HEK293 (cell line): ENCODE measurements around the gene HS6ST3.

Experiments
- CTCF ChIA-PET: fragments of 350-600 bp; formaldehyde crosslinking; extraction: SDS; loops from one replicate; lab custom pipeline; 2021; ENCODE audit warnings: antibody characterized with exemption; lab: Yijun Ruan, JAX
- POLR2A ChIA-PET: fragments of 300-600 bp; formaldehyde crosslinking; extraction: SDS; loops from one replicate; lab custom pipeline; 2020; ENCODE audit warnings: antibody characterized with exemption, inconsistent platforms; lab: Yijun Ruan, JAX
- H3K27ac ChIP-seq: fragments of 200-500 bp; sonication (Bioruptor generic); 2 replicates; pipeline ENCODE4 v1.5.1; 2014; ENCODE audit warnings: low read depth, low read length, control low read depth, inconsistent platforms; ENCODE audit errors: extremely low read depth
- H3K36me3 ChIP-seq, 2 experiments: fragments of 200-500 bp in 1 of 2; sonication (Bioruptor generic) in 1 of 2; 1 replicate in 1 of 2; 2 replicates in 1 of 2; pipeline ENCODE4 v1.5.1; 2014 to 2017; ENCODE audit warnings: inconsistent platforms in 2 of 2, low read length in 2 of 2; ENCODE audit not compliant: control insufficient read depth in 2 of 2, insufficient read depth in 1 of 2
- H3K4me1 ChIP-seq: fragments of 200-500 bp; sonication (Bioruptor generic); 2 replicates; pipeline ENCODE4 v1.5.1; 2014; ENCODE audit warnings: mild to moderate bottlenecking, low read length, inconsistent platforms; ENCODE audit not compliant: control insufficient read depth, insufficient read depth
- H3K4me3 ChIP-seq: 2 replicates; pipeline ENCODE4 v1.5.1; 2011; ENCODE audit warnings: low read depth, mild to moderate bottlenecking, control low read depth, low read length, moderate library complexity
- H3K9me3 ChIP-seq: fragments of 200-500 bp; sonication (Bioruptor generic); 2 replicates; pipeline ENCODE4 v1.5.1; 2014; ENCODE audit warnings: low read depth, low read length, inconsistent platforms; ENCODE audit not compliant: control insufficient read depth, insufficient read depth
- KLF8 ChIP-seq: fragments of 450-650 bp; formaldehyde crosslinking; IDR thresholded peaks from 2 replicates; pipeline ENCODE4 v1.5.1; 2016; ENCODE audit warnings: missing biosample characterization, missing genetic modification characterization
- MYNN ChIP-seq: fragments of 450-650 bp; formaldehyde crosslinking; IDR thresholded peaks from 2 replicates; pipeline ENCODE4 v1.5.1; 2016; ENCODE audit warnings: missing biosample characterization, missing genetic modification characterization, borderline replicate concordance
- MZF1 ChIP-seq: fragments of 450-650 bp; formaldehyde crosslinking; IDR thresholded peaks from 2 replicates; pipeline ENCODE4 v1.5.1; 2017; ENCODE audit warnings: missing biosample characterization, missing genetic modification characterization, borderline replicate concordance
- SP3 ChIP-seq: fragments of 450-650 bp; formaldehyde crosslinking; IDR thresholded peaks from 2 replicates; pipeline ENCODE4 v1.5.1; 2016; ENCODE audit warnings: missing biosample characterization, missing genetic modification characterization
- ZBTB17 ChIP-seq: fragments of 450-650 bp; formaldehyde crosslinking; IDR thresholded peaks from 2 replicates; pipeline ENCODE4 v1.5.1; 2016; ENCODE audit warnings: missing biosample characterization, missing genetic modification characterization
- ZBTB20 ChIP-seq: fragments of 450-650 bp; formaldehyde crosslinking; IDR thresholded peaks from 2 replicates; pipeline ENCODE4 v1.5.1; 2016; ENCODE audit warnings: missing biosample characterization, missing genetic modification characterization
- ZBTB21 ChIP-seq: fragments of 450-650 bp; formaldehyde crosslinking; IDR thresholded peaks from 2 replicates; pipeline ENCODE4 v1.5.1; 2017; ENCODE audit warnings: missing biosample characterization, missing genetic modification characterization
- ZNF133 ChIP-seq: fragments of 450-650 bp; formaldehyde crosslinking; IDR thresholded peaks from 2 replicates; pipeline ENCODE4 v1.5.1; 2016; ENCODE audit warnings: missing biosample characterization, missing genetic modification characterization
- ZNF157 ChIP-seq: fragments of 450-650 bp; formaldehyde crosslinking; IDR thresholded peaks from 2 replicates; pipeline ENCODE4 v1.5.1; 2016; ENCODE audit warnings: missing biosample characterization, missing genetic modification characterization
- ZNF16 ChIP-seq: fragments of 450-650 bp; formaldehyde crosslinking; IDR thresholded peaks from 2 replicates; pipeline ENCODE4 v1.5.1; 2016; ENCODE audit warnings: low read depth, missing biosample characterization, missing genetic modification characterization
- ZNF335 ChIP-seq: fragments of 450-650 bp; formaldehyde crosslinking; conservative IDR thresholded peaks from 2 replicates; pipeline ENCODE4 v1.5.1; 2016; ENCODE audit warnings: missing biosample characterization, missing genetic modification characterization
- ZNF366 ChIP-seq: fragments of 450-650 bp; formaldehyde crosslinking; conservative IDR thresholded peaks from 2 replicates; pipeline ENCODE4 v1.5.1; 2016; ENCODE audit warnings: missing biosample characterization, missing genetic modification characterization
- ZNF558 ChIP-seq: fragments of 450-650 bp; formaldehyde crosslinking; IDR thresholded peaks from 2 replicates; pipeline ENCODE4 v1.5.1; 2016; ENCODE audit warnings: missing biosample characterization, missing genetic modification characterization
- ZNF600 ChIP-seq: fragments of 450-650 bp; formaldehyde crosslinking; IDR thresholded peaks from 2 replicates; pipeline ENCODE4 v1.5.1; 2016; ENCODE audit warnings: missing biosample characterization, missing genetic modification characterization
- ZNF610 ChIP-seq: fragments of 450-650 bp; formaldehyde crosslinking; IDR thresholded peaks from 2 replicates; pipeline ENCODE4 v1.5.1; 2016; ENCODE audit warnings: missing biosample characterization, missing genetic modification characterization, borderline replicate concordance
- ZNF626 ChIP-seq: fragments of 450-650 bp; sonication (Bioruptor Pico); formaldehyde crosslinking; IDR thresholded peaks from 2 replicates; pipeline ENCODE4 v1.5.1; 2018; ENCODE audit warnings: missing biosample characterization, missing genetic modification characterization, inconsistent platforms
- ZNF660 ChIP-seq: fragments of 450-650 bp; IDR thresholded peaks from 2 replicates; pipeline ENCODE4 v1.5.1; 2018; ENCODE audit warnings: missing biosample characterization, mild to moderate bottlenecking, missing genetic modification characterization
- ZNF670 ChIP-seq: fragments of 450-650 bp; formaldehyde crosslinking; IDR thresholded peaks from 2 replicates; pipeline ENCODE4 v1.5.1; 2016; ENCODE audit warnings: missing biosample characterization, missing genetic modification characterization, low read depth
- ZNF843 ChIP-seq: fragments of 450-650 bp; formaldehyde crosslinking; IDR thresholded peaks from 2 replicates; pipeline ENCODE4 v1.5.1; 2016; ENCODE audit warnings: missing biosample characterization, missing genetic modification characterization
- TF ChIP-seq, protein P1 (sequence below): fragments of 450-650 bp; formaldehyde crosslinking; IDR thresholded peaks from 2 replicates; pipeline ENCODE4 v1.5.1; 2016; ENCODE audit warnings: missing biosample characterization, missing genetic modification characterization
- TF ChIP-seq, protein P2 (sequence below): fragments of 450-650 bp; formaldehyde crosslinking; IDR thresholded peaks from 2 replicates; pipeline ENCODE4 v1.5.1; 2017; ENCODE audit warnings: missing biosample characterization, missing genetic modification characterization
- TF ChIP-seq, protein P3 (sequence below): fragments of 450-650 bp; formaldehyde crosslinking; IDR thresholded peaks from 2 replicates; pipeline ENCODE4 v1.5.1; 2016; ENCODE audit warnings: missing biosample characterization, missing genetic modification characterization
- TF ChIP-seq, protein P4 (sequence below): fragments of 450-650 bp; IDR thresholded peaks from 2 replicates; pipeline ENCODE4 v1.5.1; 2018; ENCODE audit warnings: missing biosample characterization, missing genetic modification characterization
- TF ChIP-seq, protein P5 (sequence below): sonication (generic); formaldehyde crosslinking; IDR thresholded peaks from 2 replicates; pipeline ENCODE4 v1.8.1; 2022; ENCODE audit warnings: mild to moderate bottlenecking, moderate library complexity, missing genetic modification reagents
- TF ChIP-seq, protein P6 (sequence below): fragments of 450-650 bp; formaldehyde crosslinking; IDR thresholded peaks from 2 replicates; pipeline ENCODE4 v1.5.1; 2017; ENCODE audit warnings: missing biosample characterization, missing genetic modification characterization

The HS6ST3 gene

DNA sequence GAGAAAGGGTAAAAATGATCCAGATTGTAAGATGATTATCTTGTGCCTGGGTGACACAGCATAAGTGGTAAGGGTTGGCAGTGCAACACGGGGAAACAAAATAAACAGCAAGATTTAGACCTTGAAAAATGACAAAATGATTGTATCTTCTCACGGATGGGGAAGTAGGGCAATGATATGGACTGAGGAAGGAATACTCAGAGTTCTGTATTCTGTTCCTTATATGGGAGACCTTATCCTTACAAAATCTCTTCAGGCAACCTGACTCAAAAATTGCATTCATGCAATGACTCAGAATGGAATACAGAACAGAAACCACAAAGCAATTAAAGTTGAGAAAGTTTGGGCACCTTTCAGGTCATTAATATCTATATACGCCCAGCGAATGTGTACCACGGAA is 149.0 kb downstream of the HS6ST3 start:
- Histone ChIP-seq H3K9me3 (no peaks in the 10 kb centered on the region), H3K4me1 (no peaks in the 10 kb centered on the region; the same call in 1 of the 2 replicates), H3K36me3 (no peaks in the 10 kb centered on the region), H3K27ac (no peak overlapping the region), H3K4me3 (no peak overlapping the region)
- ChIA-PET POLR2A (no interaction called here), CTCF (no interaction called here)
- TF ChIP-seq KLF8 (tag by site-specific recombination), result 0 out of 2 replicates have a peak, but pooled peaks have one; percentile 37
- TF ChIP-seq, protein P1, sequence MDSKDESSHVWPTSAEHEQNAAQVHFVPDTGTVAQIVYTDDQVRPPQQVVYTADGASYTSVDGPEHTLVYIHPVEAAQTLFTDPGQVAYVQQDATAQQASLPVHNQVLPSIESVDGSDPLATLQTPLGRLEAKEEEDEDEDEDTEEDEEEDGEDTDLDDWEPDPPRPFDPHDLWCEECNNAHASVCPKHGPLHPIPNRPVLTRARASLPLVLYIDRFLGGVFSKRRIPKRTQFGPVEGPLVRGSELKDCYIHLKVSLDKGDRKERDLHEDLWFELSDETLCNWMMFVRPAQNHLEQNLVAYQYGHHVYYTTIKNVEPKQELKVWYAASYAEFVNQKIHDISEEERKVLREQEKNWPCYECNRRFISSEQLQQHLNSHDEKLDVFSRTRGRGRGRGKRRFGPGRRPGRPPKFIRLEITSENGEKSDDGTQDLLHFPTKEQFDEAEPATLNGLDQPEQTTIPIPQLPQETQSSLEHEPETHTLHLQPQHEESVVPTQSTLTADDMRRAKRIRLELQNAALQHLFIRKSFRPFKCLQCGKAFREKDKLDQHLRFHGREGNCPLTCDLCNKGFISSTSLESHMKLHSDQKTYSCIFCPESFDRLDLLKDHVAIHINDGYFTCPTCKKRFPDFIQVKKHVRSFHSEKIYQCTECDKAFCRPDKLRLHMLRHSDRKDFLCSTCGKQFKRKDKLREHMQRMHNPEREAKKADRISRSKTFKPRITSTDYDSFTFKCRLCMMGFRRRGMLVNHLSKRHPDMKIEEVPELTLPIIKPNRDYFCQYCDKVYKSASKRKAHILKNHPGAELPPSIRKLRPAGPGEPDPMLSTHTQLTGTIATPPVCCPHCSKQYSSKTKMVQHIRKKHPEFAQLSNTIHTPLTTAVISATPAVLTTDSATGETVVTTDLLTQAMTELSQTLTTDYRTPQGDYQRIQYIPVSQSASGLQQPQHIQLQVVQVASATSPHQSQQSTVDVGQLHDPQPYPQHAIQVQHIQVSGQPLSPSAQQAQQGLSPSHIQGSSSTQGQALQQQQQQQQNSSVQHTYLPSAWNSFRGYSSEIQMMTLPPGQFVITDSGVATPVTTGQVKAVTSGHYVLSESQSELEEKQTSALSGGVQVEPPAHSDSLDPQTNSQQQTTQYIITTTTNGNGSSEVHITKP, result peak; percentile 25; the same call in 1 of the 2 replicates
- no peak for TF ChIP-seq ZNF610 (tag by site-specific recombination)
- TF ChIP-seq ZNF16 (tag by site-specific recombination), result no peak
- no peak for TF ChIP-seq ZNF660 (tag by site-specific recombination)
- TF ChIP-seq SP3 (tag by site-specific recombination), result 0 out of 2 replicates have a peak, but pooled peaks have one; percentile 23
- TF ChIP-seq ZBTB17 (tag by site-specific recombination), result peak; percentile 32; the same call in 1 of the 2 replicates
- no peak for TF ChIP-seq ZNF157
- TF ChIP-seq ZNF600, result peak; percentile 72
- no peak for TF ChIP-seq ZNF626
- TF ChIP-seq, protein P2, sequence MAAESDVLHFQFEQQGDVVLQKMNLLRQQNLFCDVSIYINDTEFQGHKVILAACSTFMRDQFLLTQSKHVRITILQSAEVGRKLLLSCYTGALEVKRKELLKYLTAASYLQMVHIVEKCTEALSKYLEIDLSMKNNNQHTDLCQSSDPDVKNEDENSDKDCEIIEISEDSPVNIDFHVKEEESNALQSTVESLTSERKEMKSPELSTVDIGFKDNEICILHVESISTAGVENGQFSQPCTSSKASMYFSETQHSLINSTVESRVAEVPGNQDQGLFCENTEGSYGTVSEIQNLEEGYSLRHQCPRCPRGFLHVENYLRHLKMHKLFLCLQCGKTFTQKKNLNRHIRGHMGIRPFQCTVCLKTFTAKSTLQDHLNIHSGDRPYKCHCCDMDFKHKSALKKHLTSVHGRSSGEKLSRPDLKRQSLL (tag by site-specific recombination), result no peak
- TF ChIP-seq, protein P3, sequence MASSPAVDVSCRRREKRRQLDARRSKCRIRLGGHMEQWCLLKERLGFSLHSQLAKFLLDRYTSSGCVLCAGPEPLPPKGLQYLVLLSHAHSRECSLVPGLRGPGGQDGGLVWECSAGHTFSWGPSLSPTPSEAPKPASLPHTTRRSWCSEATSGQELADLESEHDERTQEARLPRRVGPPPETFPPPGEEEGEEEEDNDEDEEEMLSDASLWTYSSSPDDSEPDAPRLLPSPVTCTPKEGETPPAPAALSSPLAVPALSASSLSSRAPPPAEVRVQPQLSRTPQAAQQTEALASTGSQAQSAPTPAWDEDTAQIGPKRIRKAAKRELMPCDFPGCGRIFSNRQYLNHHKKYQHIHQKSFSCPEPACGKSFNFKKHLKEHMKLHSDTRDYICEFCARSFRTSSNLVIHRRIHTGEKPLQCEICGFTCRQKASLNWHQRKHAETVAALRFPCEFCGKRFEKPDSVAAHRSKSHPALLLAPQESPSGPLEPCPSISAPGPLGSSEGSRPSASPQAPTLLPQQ (tag by site-specific recombination), result no peak
- TF ChIP-seq, protein P4, sequence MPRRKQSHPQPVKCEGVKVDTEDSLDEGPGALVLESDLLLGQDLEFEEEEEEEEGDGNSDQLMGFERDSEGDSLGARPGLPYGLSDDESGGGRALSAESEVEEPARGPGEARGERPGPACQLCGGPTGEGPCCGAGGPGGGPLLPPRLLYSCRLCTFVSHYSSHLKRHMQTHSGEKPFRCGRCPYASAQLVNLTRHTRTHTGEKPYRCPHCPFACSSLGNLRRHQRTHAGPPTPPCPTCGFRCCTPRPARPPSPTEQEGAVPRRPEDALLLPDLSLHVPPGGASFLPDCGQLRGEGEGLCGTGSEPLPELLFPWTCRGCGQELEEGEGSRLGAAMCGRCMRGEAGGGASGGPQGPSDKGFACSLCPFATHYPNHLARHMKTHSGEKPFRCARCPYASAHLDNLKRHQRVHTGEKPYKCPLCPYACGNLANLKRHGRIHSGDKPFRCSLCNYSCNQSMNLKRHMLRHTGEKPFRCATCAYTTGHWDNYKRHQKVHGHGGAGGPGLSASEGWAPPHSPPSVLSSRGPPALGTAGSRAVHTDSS, result no peak
- peak; percentile 41; the same call in 1 of the 2 replicates for TF ChIP-seq ZBTB20 (tag by site-specific recombination)
- peak; percentile 57 for TF ChIP-seq ZBTB21 (tag by site-specific recombination)
- TF ChIP-seq ZNF558, result 0 out of 2 replicates have a peak, but pooled peaks have one; percentile 19
- peak; percentile 82 for TF ChIP-seq ZNF843 (tag by site-specific recombination)
- 0 out of 2 replicates have a peak, but pooled peaks have one; percentile 21 for TF ChIP-seq ZNF335 (tag by site-specific recombination)
- TF ChIP-seq ZNF366, result 0 out of 2 replicates have a peak, but pooled peaks have one; percentile 17
- TF ChIP-seq, protein P5, sequence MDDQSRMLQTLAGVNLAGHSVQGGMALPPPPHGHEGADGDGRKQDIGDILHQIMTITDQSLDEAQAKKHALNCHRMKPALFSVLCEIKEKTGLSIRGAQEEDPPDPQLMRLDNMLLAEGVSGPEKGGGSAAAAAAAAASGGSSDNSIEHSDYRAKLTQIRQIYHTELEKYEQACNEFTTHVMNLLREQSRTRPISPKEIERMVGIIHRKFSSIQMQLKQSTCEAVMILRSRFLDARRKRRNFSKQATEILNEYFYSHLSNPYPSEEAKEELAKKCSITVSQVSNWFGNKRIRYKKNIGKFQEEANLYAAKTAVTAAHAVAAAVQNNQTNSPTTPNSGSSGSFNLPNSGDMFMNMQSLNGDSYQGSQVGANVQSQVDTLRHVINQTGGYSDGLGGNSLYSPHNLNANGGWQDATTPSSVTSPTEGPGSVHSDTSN (CRISPR knock-in tag), result no peak
- no peak for TF ChIP-seq MZF1
- TF ChIP-seq ZNF670 (tag by site-specific recombination), result no peak
- no peak for TF ChIP-seq ZNF133 (tag by site-specific recombination)
- no peak for TF ChIP-seq MYNN
- TF ChIP-seq, protein P6, sequence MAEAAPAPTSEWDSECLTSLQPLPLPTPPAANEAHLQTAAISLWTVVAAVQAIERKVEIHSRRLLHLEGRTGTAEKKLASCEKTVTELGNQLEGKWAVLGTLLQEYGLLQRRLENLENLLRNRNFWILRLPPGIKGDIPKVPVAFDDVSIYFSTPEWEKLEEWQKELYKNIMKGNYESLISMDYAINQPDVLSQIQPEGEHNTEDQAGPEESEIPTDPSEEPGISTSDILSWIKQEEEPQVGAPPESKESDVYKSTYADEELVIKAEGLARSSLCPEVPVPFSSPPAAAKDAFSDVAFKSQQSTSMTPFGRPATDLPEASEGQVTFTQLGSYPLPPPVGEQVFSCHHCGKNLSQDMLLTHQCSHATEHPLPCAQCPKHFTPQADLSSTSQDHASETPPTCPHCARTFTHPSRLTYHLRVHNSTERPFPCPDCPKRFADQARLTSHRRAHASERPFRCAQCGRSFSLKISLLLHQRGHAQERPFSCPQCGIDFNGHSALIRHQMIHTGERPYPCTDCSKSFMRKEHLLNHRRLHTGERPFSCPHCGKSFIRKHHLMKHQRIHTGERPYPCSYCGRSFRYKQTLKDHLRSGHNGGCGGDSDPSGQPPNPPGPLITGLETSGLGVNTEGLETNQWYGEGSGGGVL (tag by site-specific recombination), result peak; percentile 49; the same call in 1 of the 2 replicates
